IMR-90 (cell line): Measurements from ENCODE around the gene ARMH3.

Experiments
- CHD1 ChIP-seq: IDR thresholded peaks from 2 replicates; pipeline ENCODE4 v1.6.1; 2012; ENCODE audit warnings: low read depth, low read length, improper control_type of control experiment
- CTCF ChIP-seq: conservative IDR thresholded peaks from 2 replicates; pipeline ENCODE4 v1.5.1; 2012; ENCODE audit warnings: mild to moderate bottlenecking, low read depth, low read length, improper control_type of control experiment
- MAFK ChIP-seq: IDR thresholded peaks from 2 replicates; pipeline ENCODE4 v1.6.1; 2012; ENCODE audit warnings: low read depth, low read length, improper control_type of control experiment
- MXI1 ChIP-seq: IDR thresholded peaks from 2 replicates; pipeline ENCODE4 v1.6.1; 2012; ENCODE audit warnings: low read depth, mild to moderate bottlenecking, low read length, moderate library complexity, borderline replicate concordance
- NFE2L2 ChIP-seq: fragments of 150-350 bp; IDR thresholded peaks from 2 replicates; pipeline ENCODE4 v1.6.1; 2016; ENCODE audit warnings: low read depth, mild to moderate bottlenecking, low read length
- POLR2A ChIP-seq: IDR thresholded peaks from 2 replicates; pipeline ENCODE4 v1.6.1; 2012; ENCODE audit warnings: mild to moderate bottlenecking, low read depth, low read length
- RFX5 ChIP-seq: IDR thresholded peaks from 2 replicates; pipeline ENCODE4 v1.8.0; 2012; ENCODE audit warnings: low read depth, mild to moderate bottlenecking, low read length, moderate library complexity
- USF2 ChIP-seq: fragments of 150-350 bp; IDR thresholded peaks from 2 replicates; pipeline ENCODE4 v1.6.1; 2017; ENCODE audit warnings: mild to moderate bottlenecking, antibody characterized with exemption, low read length, low read depth

DNA sequence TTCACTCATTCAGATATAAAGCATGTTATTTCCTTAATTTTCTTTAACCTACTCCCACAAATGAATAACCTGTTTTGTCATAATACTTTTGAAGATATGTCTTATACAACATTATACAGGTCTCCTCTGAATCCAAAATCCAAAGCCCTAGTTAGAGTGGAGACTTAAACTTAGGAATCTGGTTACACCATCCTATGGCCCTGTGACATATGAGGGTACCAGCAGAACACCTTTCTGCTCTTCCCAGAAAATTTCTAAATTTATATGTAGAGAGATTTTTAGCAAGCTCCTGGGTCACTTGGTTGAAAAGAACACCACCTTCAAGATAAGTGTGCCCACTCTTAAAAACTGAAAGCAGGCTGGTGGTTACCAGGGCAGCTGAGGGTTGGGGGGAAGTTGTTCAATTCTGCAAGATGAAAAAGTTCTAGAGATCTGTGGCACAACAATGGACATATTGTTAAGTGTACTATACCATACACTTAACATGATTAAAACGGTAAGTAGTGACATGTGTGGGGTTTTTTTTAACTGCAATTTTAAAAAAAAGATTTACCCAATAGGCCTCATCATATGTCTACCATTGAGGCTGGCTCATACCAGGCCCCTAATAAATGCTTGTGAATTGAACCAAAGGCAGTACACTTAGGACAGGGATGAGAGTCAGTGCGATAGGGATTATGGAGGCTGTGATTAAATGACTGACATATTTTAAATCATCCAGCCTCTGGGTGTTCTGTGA is 174.8 kb downstream of the ARMH3 start:
- TF ChIP-seq POLR2A (no peak), MXI1 (no peak), CTCF (no peak), USF2 (no peak), CHD1 (no peak), NFE2L2 (no peak), RFX5 (no peak), MAFK (no peak)
